CD4-positive, alpha-beta T cell treated with Interleukin-4 for 1 hour (primary cell): ENCODE data around the gene GMCL2.

ENCODE experiments used
- DNase-seq, 2 donors: peaks; one replicate each; pipeline ENCODE4 v3.0.0-alpha.2; 2020 to 2022

The GMCL2 gene

GRCh38 chr5:178141550-178141949 is 45.6 kb downstream of the GMCL2 start:
- DNase-seq = no peak

- no peak for DNase-seq
Observed at GRCh38 chr5:178137991-178138390, 49.2 kb downstream of the GMCL2 start.

- no peak for DNase-seq
Observed at GRCh38 chr5:178136990-178137389, 50.2 kb downstream of the GMCL2 start.
